C4-2B (cell line): ENCODE measurements around the gene GABRA5.

ENCODE experiments used
- CTCF ChIP-seq: fragments of 450-650 bp; conservative IDR thresholded peaks from 2 replicates; pipeline ENCODE4 v1.5.1; 2017; ENCODE audit warnings: mild to moderate bottlenecking
- ZFX ChIP-seq: fragments of 450-650 bp; IDR thresholded peaks from 2 replicates; pipeline ENCODE4 v1.6.1; 2017

- TF ChIP-seq CTCF (no peak), ZFX (no peak)
These were observed 25.3 kb downstream of the GABRA5 start for GRCh38 chr15:26892182-26892518.
